A673 (cell line): ENCODE data around the gene NHS. TPM values are rescaled to one million over a fixed set of nuclear protein-coding genes. Genes with fewer than 3 reads are reported as not detected.

Experiments used
- BruUV-seq: library from RNA; stranded (reverse); fragments of 400-500 nt; replicated peaks from 2 replicates; lab custom pipeline; 2021; lab: Mats Ljungman, UMichigan
- CTCF ChIA-PET: fragments of 300-600 bp; sonication (Branson Sonifier 250); formaldehyde crosslinking; loops from one replicate; lab custom pipeline; 2022; ENCODE audit warnings: antibody characterized with exemption; lab: Charles Lee
- POLR2A ChIA-PET: fragments of 300-600 bp; sonication (Branson Sonifier 250); formaldehyde crosslinking; loops from one replicate; lab custom pipeline; 2022; ENCODE audit warnings: antibody characterized with exemption; ENCODE audit not compliant: low non-redundant PET; lab: Charles Lee
- DNase-seq: peaks from one replicate; pipeline ENCODE4 v3.0.0-alpha.2; 2015; ENCODE audit warnings: low spot score
- H3K27ac ChIP-seq: fragments of 200-600 bp; sonication (generic); 2 replicates; pipeline ENCODE4 v1.5.1; 2016; ENCODE audit warnings: mixed run types, low read depth, mild to moderate bottlenecking, mixed read lengths, antibody characterized with exemption, low read length; ENCODE audit not compliant: poor library complexity, severe bottlenecking
- H3K27me3 ChIP-seq: fragments of 200-600 bp; sonication (generic); replicated peaks from 2 replicates; pipeline ENCODE4 v1.6.1; 2017; ENCODE audit warnings: mixed run types, low read depth, mild to moderate bottlenecking, mixed read lengths, antibody characterized with exemption, low read length; ENCODE audit not compliant: insufficient read depth, poor library complexity
- H3K36me3 ChIP-seq: fragments of 200-600 bp; sonication (generic); 2 replicates; pipeline ENCODE4 v1.6.1; 2016; ENCODE audit warnings: mixed run types, mild to moderate bottlenecking, mixed read lengths, antibody characterized with exemption, low read length; ENCODE audit not compliant: insufficient read depth, poor library complexity, severe bottlenecking
- H3K4me1 ChIP-seq: fragments of 200-600 bp; sonication (generic); 2 replicates; pipeline ENCODE4 v1.6.1; 2017; ENCODE audit warnings: mixed run types, mild to moderate bottlenecking, mixed read lengths, antibody characterized with exemption, low read length; ENCODE audit not compliant: insufficient read depth, poor library complexity, severe bottlenecking
- H3K4me3 ChIP-seq: fragments of 200-600 bp; sonication (generic); 2 replicates; pipeline ENCODE4 v1.5.1; 2016; ENCODE audit warnings: low read depth, mixed run types, mild to moderate bottlenecking, mixed read lengths, low read length; ENCODE audit not compliant: poor library complexity, severe bottlenecking
- H3K9me3 ChIP-seq: fragments of 200-600 bp; sonication (generic); 2 replicates; pipeline ENCODE4 v1.6.1; 2016; ENCODE audit warnings: mixed run types, low read depth, mild to moderate bottlenecking, mixed read lengths, antibody characterized with exemption, low read length; ENCODE audit not compliant: poor library complexity, severe bottlenecking
- CTCF ChIP-seq: fragments of 300-800, 200-600 bp; sonication (generic); conservative IDR thresholded peaks from 2 replicates; pipeline ENCODE4 v1.5.1; 2017; ENCODE audit warnings: low read depth, mild to moderate bottlenecking, antibody characterized with exemption, low read length, moderate library complexity, mixed read lengths
- EZH2 ChIP-seq: fragments of 200-600 bp; sonication (generic); IDR thresholded peaks from 2 replicates; pipeline ENCODE4 v1.6.1; 2017; ENCODE audit warnings: borderline replicate concordance, low read depth, mild to moderate bottlenecking, mixed read lengths, antibody characterized with exemption, low read length; ENCODE audit not compliant: poor library complexity, severe bottlenecking
- intact Hi-C: fragments of 100-400 bp; cut with micrococcal nuclease; formaldehyde crosslinking; loops from one replicate; pipeline ENCODE4 v1.10.0; 2022; ENCODE audit not compliant: unreplicated experiment
- total RNA-seq: library from RNA; stranded (reverse); gene quantifications from 2 replicates; pipeline ENCODE4 v1.2.3, GENCODE V29; 2021

The NHS gene
- total RNA-seq, 1 experiment from 2014 or later: 0.37 TPM

GRCh38 chrX:17415242-17415810, 40.3 kb downstream of the NHS start:
- Histone ChIP-seq H3K9me3 (no peaks in the 10 kb centered on the region), H3K36me3 (no peaks in the 10 kb centered on the region), H3K4me1 (no peaks in the 10 kb centered on the region), H3K4me3 (no peak overlapping the region), H3K27ac (no peak overlapping the region), H3K27me3 (peaks cover 25% of the 10 kb centered on the region)
- CTCF ChIA-PET: no interaction called here
- POLR2A ChIA-PET: no interaction called here
- no TSS peak for BruUV-seq
- TF ChIP-seq EZH2 (no peak), CTCF (no peak)
- no peak for DNase-seq
- intact Hi-C loops: no loop called here

GRCh38 chrX:17417372-17417771, 42.4 kb downstream of the NHS start:
- ChIA-PET POLR2A (no interaction called here), CTCF (no interaction called here)
- H3K4me1 ChIP-seq: no peaks in the 10 kb centered on the region
- peaks cover 35% of the 10 kb centered on the region for H3K27me3 ChIP-seq
- DNase-seq: no peak
- intact Hi-C loops: no loop called here
- no peak for TF ChIP-seq EZH2
- TF ChIP-seq CTCF: no peak
- H3K27ac ChIP-seq: no peak overlapping the region
- no peaks in the 10 kb centered on the region for H3K36me3 ChIP-seq
- no TSS peak for BruUV-seq
- H3K4me3 ChIP-seq: no peak overlapping the region
- no peaks in the 10 kb centered on the region for H3K9me3 ChIP-seq

- intact Hi-C loops: no loop called here
- DNase-seq: no peak
- no peaks in the 10 kb centered on the region for H3K4me1 ChIP-seq
- ChIA-PET POLR2A (no interaction called here), CTCF (no interaction called here)
- no TSS peak for BruUV-seq
- no peak for TF ChIP-seq EZH2
- TF ChIP-seq CTCF: no peak
- peaks cover 12% of the 10 kb centered on the region for H3K27me3 ChIP-seq
- H3K27ac ChIP-seq: no peak overlapping the region
- no peaks in the 10 kb centered on the region for H3K9me3 ChIP-seq
- H3K36me3 ChIP-seq: no peaks in the 10 kb centered on the region
- no peak overlapping the region for H3K4me3 ChIP-seq
Measured at GRCh38 chrX:17425136-17425535, 50.1 kb downstream of the NHS start.
